SK-N-SH (cell line): Measurements from ENCODE around the gene FMO1.
"Not testable (repeated sequence)": the region's sequence is repeated elsewhere in the genome, so short reads cannot be mapped to it uniquely, and the experiment has no call there.

Source experiments
- CHD2 ChIP-seq: fragments of 150-350 bp; IDR thresholded peaks from 2 replicates; pipeline ENCODE4 v1.6.1; 2018; ENCODE audit warnings: low read length; ENCODE audit not compliant: partially characterized antibody
- CTCF ChIP-seq: fragments of 200-600 bp; sonication (generic); IDR thresholded peaks from 2 replicates; pipeline ENCODE4 v1.6.1; 2017; ENCODE audit warnings: antibody characterized with exemption, mild to moderate bottlenecking, moderate library complexity
- EP300 ChIP-seq, 2 experiments: IDR thresholded peaks; 2 replicates each; pipeline versions ENCODE4 v1.4.0 to v1.6.1; 2012; ENCODE audit warnings: borderline replicate concordance in 1 of 2, low read depth in 1 of 2, low read length in 1 of 2
- MAX ChIP-seq: IDR thresholded peaks from 2 replicates; pipeline ENCODE4 v1.4.0; 2012; ENCODE audit warnings: low read depth
- POLR2AphosphoS5 ChIP-seq: IDR thresholded peaks from 2 replicates; pipeline ENCODE4 v1.6.1; 2012; ENCODE audit warnings: low read depth, low read length
- RXRA ChIP-seq: IDR thresholded peaks from 2 replicates; pipeline ENCODE4 v1.4.0; 2012; ENCODE audit warnings: low read depth, mild to moderate bottlenecking, borderline replicate concordance
- SIN3A ChIP-seq: IDR thresholded peaks from 2 replicates; pipeline ENCODE4 v1.6.1; 2012; ENCODE audit warnings: low read depth, mild to moderate bottlenecking, low read length, moderate library complexity, borderline replicate concordance
- YY1 ChIP-seq: IDR thresholded peaks from 2 replicates; pipeline ENCODE4 v1.4.0; 2012; ENCODE audit warnings: low read depth, mild to moderate bottlenecking

- not testable (repeated sequence) for TF ChIP-seq CTCF; EP300 (IDR thresholded peaks at IDR 0.05; ENCODE audit: borderline replicate concordance in 1 of 2, low read depth in 1 of 2, low read length in 1 of 2); CHD2; RXRA; SIN3A; POLR2AphosphoS5; MAX; YY1
These were observed 24.0 kb upstream of the FMO1 start for GRCh38 chr1:171224257-171224656.
